Endothelial cell of umbilical vein (primary cell): ENCODE results near the gene LCN2. TPM values are rescaled to one million over a fixed set of nuclear protein-coding genes. Genes with fewer than 3 reads are reported as not detected.

ENCODE experiments used
- BruUV-seq: library from RNA; stranded (reverse); fragments of 400-500 nt; replicated peaks from 2 replicates; lab custom pipeline; 2021; lab: Mats Ljungman, UMichigan
- CTCF ChIA-PET: fragments of 300-600, 350-600 bp; sonication (Branson Sonifier 250); formaldehyde crosslinking; loops from one replicate; lab custom pipeline; 2021; ENCODE audit warnings: antibody characterized with exemption, inconsistent platforms; lab: Charles Lee
- POLR2A ChIA-PET: fragments of 300-600, 350-600 bp; sonication (Branson Sonifier 250); formaldehyde crosslinking; loops from one replicate; lab custom pipeline; 2021; ENCODE audit warnings: antibody characterized with exemption, inconsistent platforms; lab: Charles Lee
- DNase-seq: peaks from one replicate; pipeline ENCODE4 v3.0.0-alpha.2; 2011; ENCODE audit warnings: low read depth, low spot score
- FAIRE-seq: peaks from 2 replicates; lab custom pipeline; 2011; peaks lifted over from hg19 to GRCh38; lab: Jason Lieb, UNC
- H2AFZ ChIP-seq: 2 replicates; pipeline ENCODE4 v1.6.0; 2012; ENCODE audit warnings: low read depth, low read length, control low read depth, inconsistent platforms
- H3K27ac ChIP-seq: 2 replicates; pipeline ENCODE4 v1.5.1; 2011; ENCODE audit warnings: low read depth, mild to moderate bottlenecking, control low read depth, low read length, moderate library complexity; ENCODE audit not compliant: insufficient read depth
- H3K27me3 ChIP-seq, 2 experiments: 2 replicates each; pipeline versions ENCODE4 v1.6.0 to v1.6.1; 2011; ENCODE audit warnings: low read length in 2 of 2, mixed read lengths in 1 of 2; ENCODE audit not compliant: control insufficient read depth in 2 of 2, insufficient read depth in 2 of 2
- H3K36me3 ChIP-seq, 2 experiments: 2 replicates in 1 of 2; 3 replicates in 1 of 2; pipeline ENCODE4 v1.5.1; 2011; ENCODE audit warnings: low read length in 2 of 2, mild to moderate bottlenecking in 1 of 2, moderate library complexity in 1 of 2; ENCODE audit not compliant: control insufficient read depth in 2 of 2, insufficient read depth in 2 of 2; ENCODE audit errors: extremely low read depth in 1 of 2
- H3K4me1 ChIP-seq: 3 replicates; pipeline ENCODE4 v1.5.1; 2011; ENCODE audit warnings: mild to moderate bottlenecking, low read length; ENCODE audit not compliant: control insufficient read depth, insufficient read depth; ENCODE audit errors: extremely low read depth
- H3K4me2 ChIP-seq: 2 replicates; pipeline ENCODE4 v1.6.1; 2011; ENCODE audit warnings: low read length, control low read depth, mixed read lengths; ENCODE audit not compliant: insufficient read depth
- H3K4me3 ChIP-seq, 3 experiments: fragments of 200-600 bp in 1 of 3; sonication (generic), shearing (Covaris generic) in 1 of 3; replicated peaks in 1 of 3; 2 replicates each; pipeline ENCODE4 v1.5.1; 2011 to 2016; ENCODE audit warnings: control low read depth in 3 of 3, low read length in 3 of 3, mild to moderate bottlenecking in 2 of 3, inconsistent platforms in 1 of 3, low read depth in 1 of 3, moderate library complexity in 1 of 3; ENCODE audit not compliant: insufficient read depth in 1 of 3
- H3K79me2 ChIP-seq: 2 replicates; pipeline ENCODE4 v1.6.0; 2012; ENCODE audit warnings: low read length, inconsistent platforms; ENCODE audit not compliant: control insufficient read depth, insufficient read depth
- H3K9ac ChIP-seq: replicated peaks from 2 replicates; pipeline ENCODE3; 2011; ENCODE audit warnings: low read length, control low read depth; ENCODE audit not compliant: insufficient read depth; ENCODE audit errors: extremely low read depth
- H3K9me1 ChIP-seq: replicated peaks from 3 replicates; pipeline ENCODE4 v1.6.0; 2011; ENCODE audit warnings: mild to moderate bottlenecking, low read length; ENCODE audit not compliant: control insufficient read depth, insufficient read depth; ENCODE audit errors: extremely low read depth
- H3K9me3 ChIP-seq: replicated peaks from 2 replicates; pipeline ENCODE4 v1.5.1; 2012; ENCODE audit warnings: low read length, inconsistent platforms; ENCODE audit not compliant: control insufficient read depth, insufficient read depth
- H4K20me1 ChIP-seq: replicated peaks from 2 replicates; pipeline ENCODE3; 2011; ENCODE audit warnings: mild to moderate bottlenecking, low read length; ENCODE audit not compliant: control insufficient read depth, insufficient read depth; ENCODE audit errors: extremely low read depth
- CTCF ChIP-seq, 2 donors: IDR thresholded peaks; 1 replicate in 1 of 2; 2 replicates in 1 of 2; pipeline ENCODE4 v1.5.1; 2011; ENCODE audit warnings: low read length in 2 of 2, mild to moderate bottlenecking in 2 of 2, moderate library complexity in 2 of 2, control low read depth in 1 of 2, inconsistent platforms in 1 of 2, low read depth in 1 of 2; ENCODE audit not compliant: insufficient read depth in 1 of 2; ENCODE audit errors: extremely low read depth in 1 of 2
- EZH2 ChIP-seq: IDR thresholded peaks from 2 replicates; pipeline ENCODE4 v1.6.1; 2012; ENCODE audit warnings: borderline replicate concordance, low read depth, mild to moderate bottlenecking, moderate library complexity, low read length, inconsistent platforms; ENCODE audit not compliant: severe bottlenecking
- FOS ChIP-seq: IDR thresholded peaks from 2 replicates; pipeline ENCODE4 v1.6.1; 2011; ENCODE audit warnings: mild to moderate bottlenecking, low read length, moderate library complexity, borderline replicate concordance; ENCODE audit not compliant: insufficient read depth
- GATA2 ChIP-seq: IDR thresholded peaks from 2 replicates; pipeline ENCODE4 v1.7.0; 2011; ENCODE audit warnings: low read depth, mild to moderate bottlenecking, moderate library complexity, mixed read lengths, low read length; ENCODE audit not compliant: insufficient read length, insufficient read depth
- JUN ChIP-seq: IDR thresholded peaks from 2 replicates; pipeline ENCODE4 v1.6.1; 2011; ENCODE audit warnings: borderline replicate concordance, low read depth; ENCODE audit not compliant: insufficient read length, insufficient read depth
- MAX ChIP-seq: IDR thresholded peaks from 2 replicates; pipeline ENCODE4 v1.6.1; 2011; ENCODE audit not compliant: insufficient read depth, insufficient read length
- MYC ChIP-seq: IDR thresholded peaks from one replicate; pipeline ENCODE4 v1.6.1; 2011; ENCODE audit warnings: mild to moderate bottlenecking, low read depth, low read length
- POLR2A ChIP-seq: IDR thresholded peaks from 2 replicates; pipeline ENCODE4 v1.6.1; 2012; ENCODE audit warnings: low read depth, mild to moderate bottlenecking, control low read depth, low read length
- POLR2AphosphoS5 ChIP-seq: IDR thresholded peaks from 2 replicates; pipeline ENCODE4 v1.6.1; 2012; ENCODE audit warnings: low read depth, mild to moderate bottlenecking, control low read depth, low read length, moderate library complexity; ENCODE audit not compliant: insufficient read depth
- dilution Hi-C: fragments of 300-500 bp; cut with MboI; formaldehyde crosslinking; loops from one replicate; pipeline ENCODE4 v1.15.0; 2019; ENCODE audit warnings: low sequenced_read_pairs; ENCODE audit not compliant: extremely low pct_ligation_motif_present
- intact Hi-C: fragments of 100-400 bp; cut with micrococcal nuclease; formaldehyde crosslinking; loops from one replicate; pipeline ENCODE4 v1.10.0; 2022
- polyA plus RNA-seq, 4 experiments: library from polyadenylated mRNA; depleted of rRNA in 3 of 4; stranded (reverse) in 3 of 4; unstranded in 1 of 4; fragments of >200 nt; gene quantifications; 2 replicates each; pipeline versions ENCODE4 v1.2.1 to v1.2.3, GENCODE V29; 2011 to 2012; ENCODE audit warnings: missing spikeins in 1 of 4
- total RNA-seq: library from RNA; stranded (reverse); gene quantifications from 2 replicates; pipeline ENCODE4 v1.2.3, GENCODE V29; 2021

LCN2 gene
- total and polyA plus RNA-seq, 2 donors (not counting 3 experiments of a cell fraction or from before 2014, with no cell fraction given): not detected

- no peak for FAIRE-seq
- BruUV-seq: no TSS peak
- Histone ChIP-seq H3K4me3 (no peak overlapping the region), H3K9me1 (no peaks in the 10 kb centered on the region), H3K4me1 (peaks cover under 1% of the 10 kb centered on the region), H4K20me1 (no peaks in the 10 kb centered on the region), H3K9ac (no peak overlapping the region), H3K4me2 (no peak overlapping the region), H3K9me3 (no peaks in the 10 kb centered on the region), H2AFZ (no peak overlapping the region), H3K27me3 (no peaks in the 10 kb centered on the region), H3K79me2 (peaks cover 2% of the 10 kb centered on the region), H3K27ac (no peak overlapping the region), H3K36me3 (peaks cover 0 to 16% of the 10 kb centered on the region in 2 experiments)
- POLR2A ChIA-PET: no interaction called here
- CTCF ChIA-PET: interaction anchor here (1.3 kb wide), 1 partner anchor 177 kb away, joined by 3 read pairs; no protein-coding TSS in a partner anchor
- DNase-seq: no peak
- dilution Hi-C loops (no loop called here), intact Hi-C loops (no loop called here)
- TF ChIP-seq EZH2: no peak
- TF ChIP-seq POLR2A: no peak
- TF ChIP-seq POLR2AphosphoS5: no peak
- no peak for TF ChIP-seq GATA2
- no peak for TF ChIP-seq MYC
- TF ChIP-seq FOS: no peak
- no peak for TF ChIP-seq MAX
- TF ChIP-seq CTCF (IDR thresholded peaks at IDR 0.05; ENCODE audit: extremely low read depth in 1 of 2, insufficient read depth in 1 of 2, low read depth in 1 of 2, low read length in 2 of 2): no peak
- TF ChIP-seq JUN: no peak
These were observed 28.4 kb upstream of the LCN2 start for GRCh38 chr9:128120741-128121465.
